H1 (cell line): ENCODE results near the gene APLP2. TPM values are rescaled to one million over a fixed set of nuclear protein-coding genes. Genes with fewer than 3 reads are reported as not detected.

ENCODE experiments used
- CTCF ChIA-PET: fragments of 300-600 bp; sonication (Branson Sonifier 250); formaldehyde crosslinking; loops from one replicate; lab custom pipeline; 2021; ENCODE audit not compliant: partially characterized antibody; lab: Charles Lee
- POLR2A ChIA-PET: fragments of 300-600 bp; sonication (Branson Sonifier 250); formaldehyde crosslinking; loops from one replicate; lab custom pipeline; 2021; ENCODE audit warnings: inconsistent platforms; ENCODE audit not compliant: partially characterized antibody; lab: Charles Lee
- DNase-seq, 2 experiments: peaks; one replicate each; pipeline versions ENCODE4 v3.0.0 to v3.0.0-alpha.2; 2010 to 2022; ENCODE audit warnings: low spot score in 2 of 2, low read depth in 1 of 2, mixed read lengths in 1 of 2
- FAIRE-seq: peaks from 2 replicates; lab custom pipeline; 2011; peaks lifted over from hg19 to GRCh38; lab: Jason Lieb, UNC
- H2AFZ ChIP-seq: 2 replicates; pipeline ENCODE4 v1.8.1; 2012; ENCODE audit warnings: low read length, inconsistent platforms
- H2AK5ac ChIP-seq: 2 replicates; pipeline ENCODE4 v1.6.1; 2013; ENCODE audit warnings: low read depth, low read length
- H2BK120ac ChIP-seq: replicated peaks from 2 replicates; pipeline ENCODE3; 2013; ENCODE audit warnings: low read depth, low read length, inconsistent platforms
- H2BK12ac ChIP-seq: 2 replicates; pipeline ENCODE4 v1.6.1; 2013; ENCODE audit warnings: low read depth, low read length
- H2BK15ac ChIP-seq: 2 replicates; pipeline ENCODE4 v1.6.1; 2013; ENCODE audit warnings: low read length
- H2BK20ac ChIP-seq: 2 replicates; pipeline ENCODE4 v1.6.1; 2013; ENCODE audit warnings: low read length
- H2BK5ac ChIP-seq: 2 replicates; pipeline ENCODE4 v1.6.1; 2013; ENCODE audit warnings: low read depth, low read length
- H3K14ac ChIP-seq: 2 replicates; pipeline ENCODE4 v1.6.1; 2013; ENCODE audit warnings: inconsistent platforms; ENCODE audit not compliant: insufficient read length
- H3K18ac ChIP-seq: 2 replicates; pipeline ENCODE4 v1.6.1; 2013; ENCODE audit warnings: low read length; ENCODE audit errors: extremely low read depth
- H3K23ac ChIP-seq: 2 replicates; pipeline ENCODE4 v1.6.1; 2013; ENCODE audit warnings: inconsistent platforms; ENCODE audit not compliant: insufficient read length
- H3K23me2 ChIP-seq: 2 replicates; pipeline ENCODE4 v1.6.1; 2013; ENCODE audit warnings: low read depth, low read length
- H3K27ac ChIP-seq: 2 replicates; pipeline ENCODE4 v1.6.1; 2011; ENCODE audit warnings: low read depth, low read length, inconsistent platforms
- H3K27me3 ChIP-seq, 4 experiments: replicated peaks in 1 of 4; 1 replicate in 1 of 4; 2 replicates in 3 of 4; pipeline versions ENCODE4 v1.6.1 to v1.8.1; 2011 to 2013; ENCODE audit warnings: low read length in 3 of 4, mild to moderate bottlenecking in 3 of 4, inconsistent platforms in 2 of 4, mixed read lengths in 2 of 4, moderate library complexity in 1 of 4; ENCODE audit not compliant: control insufficient read depth in 3 of 4, insufficient read depth in 3 of 4; ENCODE audit errors: extremely low read depth in 1 of 4
- H3K36me3 ChIP-seq, 4 experiments: 2 replicates each; pipeline versions ENCODE4 v1.6.1 to v1.8.1; 2011 to 2013; ENCODE audit warnings: mild to moderate bottlenecking in 4 of 4, low read length in 3 of 4, moderate library complexity in 2 of 4, control low read depth in 1 of 4, inconsistent platforms in 1 of 4; ENCODE audit not compliant: insufficient read depth in 4 of 4, control insufficient read depth in 2 of 4
- H3K4ac ChIP-seq: replicated peaks from 2 replicates; pipeline ENCODE3; 2013; ENCODE audit warnings: low read length, low read depth, mixed read lengths, inconsistent platforms; ENCODE audit not compliant: insufficient read length
- H3K4me1 ChIP-seq, 4 experiments: replicated peaks in 1 of 4; 1 replicate in 1 of 4; 2 replicates in 3 of 4; pipeline versions ENCODE4 v1.6.1 to v1.8.1; 2011 to 2013; ENCODE audit warnings: low read length in 3 of 4, inconsistent platforms in 2 of 4, mixed read lengths in 1 of 4; ENCODE audit not compliant: insufficient read depth in 4 of 4, control insufficient read depth in 3 of 4
- H3K4me2 ChIP-seq, 2 experiments: 2 replicates each; pipeline versions ENCODE4 v1.6.1 to v1.8.1; 2011 to 2013; ENCODE audit warnings: low read depth in 2 of 2, low read length in 2 of 2, control low read depth in 1 of 2, inconsistent platforms in 1 of 2, mild to moderate bottlenecking in 1 of 2; ENCODE audit not compliant: insufficient read depth in 1 of 2
- H3K4me3 ChIP-seq, 4 experiments: fragments of 200-600, 300-600 bp in 1 of 4; sonication (generic), shearing (Covaris generic), sonication (Bioruptor Twin) in 1 of 4; 2 replicates each; pipeline versions ENCODE4 v1.5.1 to v1.8.1; 2011 to 2016; ENCODE audit warnings: low read length in 4 of 4, low read depth in 3 of 4, control low read depth in 2 of 4, inconsistent platforms in 2 of 4, mild to moderate bottlenecking in 2 of 4, mixed read lengths in 1 of 4, moderate library complexity in 1 of 4; ENCODE audit not compliant: insufficient read depth in 2 of 4; ENCODE audit errors: extremely low read depth in 1 of 4
- H3K56ac ChIP-seq: replicated peaks from 2 replicates; pipeline ENCODE3; 2013; ENCODE audit warnings: low read depth, mild to moderate bottlenecking, mixed read lengths, low read length, inconsistent platforms; ENCODE audit not compliant: insufficient read length
- H3K79me1 ChIP-seq: 2 replicates; pipeline ENCODE4 v1.6.1; 2013; ENCODE audit warnings: low read depth, low read length, control low read depth
- H3K79me2 ChIP-seq, 2 experiments: 2 replicates each; pipeline versions ENCODE4 v1.6.1 to v1.8.1; 2012 to 2013; ENCODE audit warnings: low read length in 2 of 2, mild to moderate bottlenecking in 2 of 2, inconsistent platforms in 1 of 2; ENCODE audit not compliant: insufficient read depth in 2 of 2, control insufficient read depth in 1 of 2
- H3K9ac ChIP-seq, 4 experiments: replicated peaks in 1 of 4; 1 replicate in 1 of 4; 2 replicates in 3 of 4; pipeline versions ENCODE4 v1.6.1 to v1.8.1; 2011 to 2013; ENCODE audit warnings: low read depth in 3 of 4, low read length in 3 of 4, control low read depth in 2 of 4, mild to moderate bottlenecking in 2 of 4, moderate library complexity in 2 of 4, inconsistent platforms in 1 of 4; ENCODE audit errors: extremely low read depth in 1 of 4
- H3K9me3 ChIP-seq, 2 experiments: 2 replicates each; pipeline versions ENCODE4 v1.6.1 to v1.8.1; 2012 to 2013; ENCODE audit warnings: mild to moderate bottlenecking in 2 of 2, moderate library complexity in 2 of 2, control low read depth in 1 of 2, inconsistent platforms in 1 of 2, low read depth in 1 of 2, low read length in 1 of 2, mixed read lengths in 1 of 2; ENCODE audit not compliant: insufficient read depth in 2 of 2
- H4K20me1 ChIP-seq, 2 experiments: replicated peaks in 1 of 2; 2 replicates each; pipeline versions ENCODE3 to v1.8.1; 2011 to 2013; ENCODE audit warnings: inconsistent platforms in 2 of 2, low read length in 2 of 2, mild to moderate bottlenecking in 1 of 2; ENCODE audit not compliant: insufficient read depth in 2 of 2, control insufficient read depth in 1 of 2
- H4K5ac ChIP-seq: 2 replicates; pipeline ENCODE4 v1.6.1; 2013; ENCODE audit warnings: low read length, low read depth, mixed read lengths, inconsistent platforms; ENCODE audit not compliant: insufficient read length
- H4K8ac ChIP-seq: 2 replicates; pipeline ENCODE4 v1.8.0; 2013; ENCODE audit warnings: mild to moderate bottlenecking, moderate library complexity, low read length, inconsistent platforms; ENCODE audit not compliant: insufficient read depth; ENCODE audit errors: extremely low read depth
- H4K91ac ChIP-seq: replicated peaks from 2 replicates; pipeline ENCODE3; 2013; ENCODE audit warnings: low read length, mixed read lengths, inconsistent platforms; ENCODE audit not compliant: insufficient read length
- BRCA1 ChIP-seq: IDR thresholded peaks from 2 replicates; pipeline ENCODE4 v1.6.1; 2012; ENCODE audit warnings: low read depth, low read length, improper control_type of control experiment
- CBX5 ChIP-seq: fragments of 300-800, 300-1000 bp; sonication (generic); IDR thresholded peaks from 2 replicates; pipeline ENCODE4 v1.7.1; 2016; ENCODE audit warnings: antibody characterized with exemption, low read length, low read depth
- CHD2 ChIP-seq: IDR thresholded peaks from 2 replicates; pipeline ENCODE4 v1.6.1; 2012; ENCODE audit warnings: low read length, improper control_type of control experiment
- EZH2 ChIP-seq: fragments of 200-600 bp; sonication (generic); IDR thresholded peaks from 2 replicates; pipeline ENCODE4 v1.7.1; 2012; ENCODE audit warnings: low read depth, mild to moderate bottlenecking, moderate library complexity, low read length, inconsistent platforms; ENCODE audit not compliant: severe bottlenecking
- KDM5A ChIP-seq: fragments of 200-600 bp; IDR thresholded peaks from 2 replicates; pipeline ENCODE4 v1.7.1; 2012; ENCODE audit warnings: mild to moderate bottlenecking, low read length, inconsistent platforms, mixed read lengths
- POU5F1 ChIP-seq: IDR thresholded peaks from 2 replicates; pipeline ENCODE4 v1.6.1; 2011; ENCODE audit warnings: low read depth, mild to moderate bottlenecking, low read length, moderate library complexity
- RAD21 ChIP-seq, 2 experiments: IDR thresholded peaks in 1 of 2; conservative IDR thresholded peaks in 1 of 2; 2 replicates each; pipeline ENCODE4 v1.6.1; 2011; ENCODE audit warnings: low read depth in 2 of 2, low read length in 2 of 2, improper control_type of control experiment in 1 of 2, inconsistent platforms in 1 of 2, mild to moderate bottlenecking in 1 of 2, moderate library complexity in 1 of 2
- RNF2 ChIP-seq: fragments of 200-900, 300-1000 bp; sonication (generic); IDR thresholded peaks from 2 replicates; pipeline ENCODE4 v1.7.1; 2016; ENCODE audit warnings: borderline replicate concordance, low read depth, mild to moderate bottlenecking, antibody characterized with exemption, low read length; ENCODE audit not compliant: poor library complexity, severe bottlenecking; ENCODE audit errors: missing control alignments
- RXRA ChIP-seq: IDR thresholded peaks from 2 replicates; pipeline ENCODE4 v1.6.1; 2011; ENCODE audit warnings: low read depth, mild to moderate bottlenecking, low read length, moderate library complexity; ENCODE audit not compliant: insufficient read depth
- SIX5 ChIP-seq: IDR thresholded peaks from 2 replicates; pipeline ENCODE4 v1.6.1; 2011; ENCODE audit warnings: mild to moderate bottlenecking, low read depth, low read length
- ZNF274 ChIP-seq: IDR thresholded peaks from 2 replicates; pipeline ENCODE4 v1.7.0; 2012; ENCODE audit warnings: low read length, borderline replicate concordance; ENCODE audit errors: extremely low read depth
- WGBS, 2 experiments: shearing (Covaris generic) in 1 of 2; methylation state at CpG; one replicate each; pipeline versions ENCODE4 v1.1.6 to v1.1.7; 2013 to 2015; ENCODE audit warnings: low lambda C conversion rate in 2 of 2, mixed read lengths in 2 of 2, inconsistent platforms in 1 of 2, low coverage in 1 of 2, missing lambda C conversion rate in 1 of 2; ENCODE audit not compliant: insufficient replicate concordance in 2 of 2, insufficient coverage in 1 of 2, insufficient read length in 1 of 2; ENCODE audit errors: extremely low coverage in 1 of 2, missing lambda C conversion rate in 1 of 2; 5-methylcytosine and 5-hydroxymethylcytosine counted together
- polyA plus RNA-seq, 7 experiments: library from polyadenylated mRNA; depleted of rRNA in 3 of 7; stranded (reverse) in 5 of 7; unstranded in 2 of 7; fragments of >200 nt in 5 of 7; fragments of 200-250 nt in 2 of 7; gene quantifications; 1 replicate in 5 of 7; 2 replicates in 1 of 7; 4 replicates in 1 of 7; pipeline versions ENCODE4 v1.2.1 to v1.2.3, GENCODE V29; 2011 to 2013; ENCODE audit warnings: missing spikeins in 2 of 7, mixed read lengths in 2 of 7
- total RNA-seq: library from RNA; stranded (reverse); fragmentation: NEBNext Ultra II Directional; extraction: Animal tissue kit (Norgen Biotek cat#: 25700); gene quantifications from 2 replicates; pipeline ENCODE4 v1.2.1, GENCODE V29; 2021

Gene APLP2
- total and polyA plus RNA-seq, 2 of the 8 experiments (the other 6 are each of a cell fraction or from before 2014, with no cell fraction given) = 222 to 315 TPM

GRCh38 chr11:130100381-130101095 is 30.8 kb downstream of the APLP2 start:
- H3K56ac ChIP-seq = no peak overlapping the region

More at GRCh38 chr11:130100381-130101095, 30.8 kb downstream of the APLP2 start:
- H3K27ac ChIP-seq = no peak overlapping the region
- ChIA-PET POLR2A (interaction anchor here (1.0 kb wide), 1 partner anchor 98 kb away, joined by 3 read pairs; the partner anchor contains the start of gene PRDM10), CTCF (interaction anchor here (0.6 to 1.0 kb wide), 2 partner anchors 21 to 31 kb away, joined by 3 read pairs; no protein-coding TSS in a partner anchor)
- H3K23me2 ChIP-seq = no peaks in the 10 kb centered on the region; the same call in 1 of the 2 replicates
- no peak overlapping the region for H3K14ac ChIP-seq
- no peak overlapping the region for H3K18ac ChIP-seq
- H2BK120ac ChIP-seq = no peak overlapping the region
- no peak overlapping the region for H2AFZ ChIP-seq
- H3K79me1 ChIP-seq = 0 out of 2 replicates have a peak, but pooled peaks cover 7% of the 10 kb centered on the region
- H3K4ac ChIP-seq = no peak overlapping the region
- WGBS, 2 experiments = 93% methylated on average over 5 of the region's 5 CpGs; no CpG with 5 or more reads in 1 of the 2 experiments
- no peak overlapping the region for H2AK5ac ChIP-seq
- no peak for DNase-seq
- TF ChIP-seq RXRA (no peak), BRCA1 (no peak), EZH2 (no peak), CHD2 (no peak), RNF2 (no peak), POU5F1 (no peak), KDM5A (no peak), SIX5 (no peak), RAD21 (IDR thresholded peaks at IDR 0.05 in 1 of 2, conservative IDR thresholded peaks at IDR 0.05 in 1 of 2; ENCODE audit: low read depth in 2 of 2, low read length in 2 of 2) (no peak), CBX5 (no peak), ZNF274 (no peak)
- TF ChIP-seq, all 59 proteins: peak for 0
- no peak for FAIRE-seq
- Histone ChIP-seq H3K4me1 (peaks cover 0 to 6% (median 3%) of the 10 kb centered on the region in 4 experiments; a peak in 3 of 7 replicates), H3K36me3 (no peaks in the 10 kb centered on the region), H3K27me3 (no peaks in the 10 kb centered on the region), H3K23ac (no peak overlapping the region), H3K9me3 (no peaks in the 10 kb centered on the region), H4K91ac (no peak overlapping the region), H4K20me1 (peaks cover 1 to 9% of the 10 kb centered on the region in 2 experiments), H4K5ac (no peak overlapping the region), H2BK5ac (no peak overlapping the region), H2BK20ac (no peak overlapping the region), H3K4me2 (no peak overlapping the region), H2BK15ac (no peak overlapping the region), H3K4me3 (no peak overlapping the region), H3K9ac (no peak overlapping the region), H4K8ac (no peak overlapping the region), H3K79me2 (peaks cover 3 to 97% of the 10 kb centered on the region in 2 experiments; a peak in 3 of 4 replicates), H2BK12ac (no peak overlapping the region)
